ENCODE measurements around the gene RPAP2.
"Not testable (repeated sequence)": the region's sequence is repeated elsewhere in the genome, so short reads cannot be mapped to it uniquely, and the experiment has no call there.

DNA sequence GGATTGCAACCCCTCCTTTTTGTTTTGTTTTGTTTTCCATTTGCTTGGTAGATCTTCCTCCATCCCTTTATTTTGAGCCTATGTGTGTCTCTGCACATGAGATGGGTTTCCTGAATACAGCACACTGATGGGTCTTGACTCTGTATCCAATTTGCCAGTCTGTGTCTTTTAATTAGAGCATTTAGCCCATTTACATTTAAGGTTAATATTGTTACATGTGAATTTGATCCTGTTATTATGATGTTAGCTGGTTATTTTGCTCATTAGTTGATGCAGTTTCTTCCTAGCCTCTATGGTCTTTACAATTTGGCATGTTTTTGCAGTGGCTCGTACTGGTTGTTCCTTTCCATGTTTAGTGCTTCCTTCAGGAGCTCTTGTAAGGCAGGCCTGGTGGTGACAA is 135.7 kb downstream of the RPAP2 start:
- TF ChIP-seq CTCF (IDR thresholded peaks at IDR 0.05; ENCODE audit: insufficient read depth, low read length, poor library complexity, severe bottlenecking); EZH2phosphoT487 (conservative IDR thresholded peaks at IDR 0.05; ENCODE audit: low read length): not testable (repeated sequence)

Data from SU-DHL-6 (cell line).